Endothelial cell (in vitro differentiated cells): Measurements from ENCODE around the gene CTAGE1. TPM values are rescaled to one million over a fixed set of nuclear protein-coding genes. Genes with fewer than 3 reads are reported as not detected.

ENCODE experiments used
- DNase-seq: peaks from one replicate; pipeline ENCODE4 v3.0.0; 2021; ENCODE audit warnings: low spot score
- H3K27ac Mint-ChIP-seq: one replicate; pipeline ENCODE4 v1.8.0; 2021; ENCODE audit warnings: mixed read lengths, inconsistent platforms; ENCODE audit not compliant: unreplicated experiment
- H3K27me3 Mint-ChIP-seq: one replicate; pipeline ENCODE4 v1.8.0; 2021; ENCODE audit warnings: mild to moderate bottlenecking, moderate library complexity, mixed read lengths, inconsistent platforms; ENCODE audit not compliant: unreplicated experiment
- H3K36me3 Mint-ChIP-seq: one replicate; pipeline ENCODE4 v1.8.0; 2021; ENCODE audit warnings: mild to moderate bottlenecking, low read depth, mixed read lengths, inconsistent platforms; ENCODE audit not compliant: unreplicated experiment
- H3K4me1 Mint-ChIP-seq: one replicate; pipeline ENCODE4 v1.8.0; 2021; ENCODE audit warnings: mild to moderate bottlenecking, mixed read lengths, inconsistent platforms; ENCODE audit not compliant: unreplicated experiment
- H3K4me3 Mint-ChIP-seq: one replicate; pipeline ENCODE4 v1.8.0; 2021; ENCODE audit warnings: mild to moderate bottlenecking, mixed read lengths, inconsistent platforms; ENCODE audit not compliant: unreplicated experiment
- H3K9me3 Mint-ChIP-seq: one replicate; pipeline ENCODE4 v1.8.0; 2021; ENCODE audit warnings: mixed read lengths, inconsistent platforms; ENCODE audit not compliant: unreplicated experiment
- total RNA-seq: library from RNA; stranded (reverse); fragmentation: NEBNext Ultra II Directional; extraction: Animal tissue kit (Norgen Biotek cat#: 25700); gene quantifications from one replicate; pipeline ENCODE4 v1.2.1, GENCODE V29; 2021; ENCODE audit not compliant: unreplicated experiment
- TF ChIP-seq, protein P1 (sequence below): fragments of 200-600 bp; sonication (generic); IDR thresholded peaks from one replicate; pipeline ENCODE4 v1.5.0; 2021; ENCODE audit warnings: antibody characterized with exemption; ENCODE audit not compliant: unreplicated experiment

The CTAGE1 gene
- total RNA-seq, 1 donor from 2014 or later, result not detected

DNA sequence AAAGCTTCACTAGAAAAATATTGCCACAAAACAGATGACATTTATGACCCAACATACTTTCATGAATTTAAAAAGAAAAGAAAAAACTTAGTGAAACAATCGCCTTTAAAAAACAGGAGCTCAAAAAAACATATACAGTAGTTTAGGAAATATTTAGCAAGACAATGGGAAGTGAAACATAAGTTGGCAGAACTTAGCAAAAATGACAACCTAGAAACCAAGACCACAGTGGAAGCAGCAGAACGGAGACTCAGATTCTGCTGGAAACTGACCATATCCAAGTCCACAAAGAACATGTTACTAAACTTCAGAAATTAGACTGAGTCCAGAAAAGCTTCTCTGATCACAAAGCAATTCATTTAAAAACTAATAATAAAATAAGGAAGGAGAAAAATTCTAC lies 41.8 kb upstream of the CTAGE1 start:
- Mint-ChIP-seq H3K36me3 (no peaks in the 10 kb centered on the region), H3K4me1 (peaks cover 5% of the 10 kb centered on the region)

DNA sequence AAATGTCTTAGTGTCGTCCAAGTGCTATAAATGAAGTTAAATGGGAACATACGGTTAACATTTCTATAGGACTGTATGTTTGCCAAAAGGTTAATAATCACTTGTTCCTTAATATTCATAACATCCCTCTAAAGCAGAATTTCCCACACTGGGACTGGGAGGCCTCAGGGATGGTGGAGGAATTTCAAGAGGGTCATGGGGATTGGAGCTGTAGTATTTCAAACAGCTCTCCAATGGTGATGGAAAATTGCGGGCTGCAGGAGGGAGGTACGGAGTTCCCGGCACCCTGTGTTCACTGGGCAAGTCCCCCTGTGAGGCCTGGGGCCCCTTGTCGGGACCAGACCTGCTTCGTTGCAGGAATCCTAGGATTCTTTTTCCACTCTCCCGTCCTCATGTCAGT lies 39.8 kb upstream of the CTAGE1 start:
- Mint-ChIP-seq H3K27ac (no peak overlapping the region), H3K27me3 (no peaks in the 10 kb centered on the region), H3K36me3 (no peaks in the 10 kb centered on the region), H3K9me3 (no peaks in the 10 kb centered on the region), H3K4me1 (peaks cover 5% of the 10 kb centered on the region), H3K4me3 (no peak overlapping the region)
- no peak for DNase-seq
- TF ChIP-seq, protein P1, sequence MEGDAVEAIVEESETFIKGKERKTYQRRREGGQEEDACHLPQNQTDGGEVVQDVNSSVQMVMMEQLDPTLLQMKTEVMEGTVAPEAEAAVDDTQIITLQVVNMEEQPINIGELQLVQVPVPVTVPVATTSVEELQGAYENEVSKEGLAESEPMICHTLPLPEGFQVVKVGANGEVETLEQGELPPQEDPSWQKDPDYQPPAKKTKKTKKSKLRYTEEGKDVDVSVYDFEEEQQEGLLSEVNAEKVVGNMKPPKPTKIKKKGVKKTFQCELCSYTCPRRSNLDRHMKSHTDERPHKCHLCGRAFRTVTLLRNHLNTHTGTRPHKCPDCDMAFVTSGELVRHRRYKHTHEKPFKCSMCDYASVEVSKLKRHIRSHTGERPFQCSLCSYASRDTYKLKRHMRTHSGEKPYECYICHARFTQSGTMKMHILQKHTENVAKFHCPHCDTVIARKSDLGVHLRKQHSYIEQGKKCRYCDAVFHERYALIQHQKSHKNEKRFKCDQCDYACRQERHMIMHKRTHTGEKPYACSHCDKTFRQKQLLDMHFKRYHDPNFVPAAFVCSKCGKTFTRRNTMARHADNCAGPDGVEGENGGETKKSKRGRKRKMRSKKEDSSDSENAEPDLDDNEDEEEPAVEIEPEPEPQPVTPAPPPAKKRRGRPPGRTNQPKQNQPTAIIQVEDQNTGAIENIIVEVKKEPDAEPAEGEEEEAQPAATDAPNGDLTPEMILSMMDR, result no peak

More for the DNA sequence above, 41.8 kb upstream of the CTAGE1 start:
- Mint-ChIP-seq H3K27me3 (peaks cover 1% of the 10 kb centered on the region), H3K4me3 (no peak overlapping the region), H3K9me3 (no peaks in the 10 kb centered on the region), H3K27ac (no peak overlapping the region)
- TF ChIP-seq, protein P1, result no peak
- no peak for DNase-seq

DNA sequence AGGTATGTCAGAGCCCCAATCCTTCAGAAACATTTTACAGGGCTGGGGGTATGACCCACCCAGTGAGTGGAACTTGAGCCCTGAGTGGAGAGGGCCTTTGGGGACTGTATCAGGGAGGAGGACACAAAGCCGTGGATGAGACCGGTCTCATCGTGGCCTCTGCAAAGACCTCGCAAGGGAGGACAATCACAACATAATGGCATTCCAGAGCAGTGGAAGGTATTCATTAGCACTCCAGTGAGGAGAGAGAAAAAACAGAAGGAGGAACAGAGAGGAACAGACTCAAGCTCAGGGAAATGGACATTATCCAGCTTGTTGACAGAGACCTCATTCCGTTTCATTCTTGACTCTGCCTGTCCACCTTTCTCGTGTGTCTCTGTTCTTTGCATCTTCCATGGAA lies 38.8 kb upstream of the CTAGE1 start:
- no peaks in the 10 kb centered on the region for H3K9me3 Mint-ChIP-seq
- H3K36me3 Mint-ChIP-seq, result no peaks in the 10 kb centered on the region
- peaks cover 5% of the 10 kb centered on the region for H3K4me1 Mint-ChIP-seq
- peaks cover 2% of the 10 kb centered on the region for H3K27me3 Mint-ChIP-seq
- H3K27ac Mint-ChIP-seq, result no peak overlapping the region
- DNase-seq, result no peak
- TF ChIP-seq, protein P1, result no peak
- H3K4me3 Mint-ChIP-seq, result no peak overlapping the region

DNA sequence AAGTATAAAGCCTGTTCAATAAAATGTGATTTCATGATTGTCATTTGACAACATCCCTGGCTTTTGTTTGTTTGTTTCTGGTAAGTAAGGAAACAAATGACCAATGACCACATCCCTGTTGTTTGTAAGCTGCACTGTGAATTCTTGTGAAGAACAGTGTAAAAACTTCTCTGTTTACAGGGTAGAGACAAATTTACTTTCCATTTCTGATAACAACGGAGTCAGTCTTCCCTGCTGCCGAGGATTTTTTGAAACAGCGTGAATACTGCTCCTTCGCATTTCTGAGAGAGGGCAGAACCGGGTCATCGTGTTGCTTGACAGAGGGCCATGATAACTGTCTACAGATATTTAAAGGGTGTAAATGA lies 38.4 kb upstream of the CTAGE1 start:
- Mint-ChIP-seq H3K27ac (no peak overlapping the region), H3K9me3 (no peaks in the 10 kb centered on the region), H3K27me3 (peaks cover 2% of the 10 kb centered on the region), H3K4me3 (no peak overlapping the region), H3K36me3 (no peaks in the 10 kb centered on the region), H3K4me1 (peaks cover 5% of the 10 kb centered on the region)
- TF ChIP-seq, protein P1, result no peak
- DNase-seq, result no peak

DNA sequence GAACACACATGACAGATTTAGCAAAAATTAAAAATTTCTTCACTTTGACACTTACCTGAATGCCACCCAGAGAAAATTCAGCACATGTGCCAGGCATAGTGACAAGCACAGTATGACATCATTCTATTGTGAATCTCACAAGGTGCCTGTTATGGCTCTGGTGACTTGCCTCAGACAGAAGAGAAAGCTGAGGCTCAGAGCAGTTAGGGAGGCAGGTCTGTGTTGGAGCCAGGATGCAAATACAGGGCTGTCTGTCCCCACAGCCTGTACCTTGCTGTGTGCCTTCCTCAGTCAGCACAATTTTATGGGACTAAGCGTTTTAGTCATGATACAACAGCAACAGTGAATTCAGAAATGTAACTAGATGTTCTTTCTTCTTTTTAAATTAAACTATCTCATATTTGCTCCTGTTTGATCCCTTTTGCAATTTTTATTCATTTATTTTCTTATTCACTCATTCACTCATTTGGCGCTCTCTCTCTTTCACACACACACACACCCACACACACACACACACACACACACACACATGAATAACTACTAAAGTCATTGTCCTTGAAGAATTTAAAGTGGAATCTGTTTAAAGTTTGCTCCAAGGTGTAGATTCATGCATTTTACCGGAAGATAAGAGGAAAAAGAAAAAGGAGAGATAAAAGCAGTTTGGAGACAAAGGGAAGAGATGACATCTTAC lies 37.9 kb upstream of the CTAGE1 start:
- peak overlapping the region; percentile 19 for H3K27ac Mint-ChIP-seq
- no peak overlapping the region for H3K4me3 Mint-ChIP-seq
- no peak for DNase-seq
- H3K9me3 Mint-ChIP-seq, result no peaks in the 10 kb centered on the region
- H3K27me3 Mint-ChIP-seq, result peaks cover 2% of the 10 kb centered on the region
- peaks cover 5% of the 10 kb centered on the region for H3K4me1 Mint-ChIP-seq
- TF ChIP-seq, protein P1, result no peak
- no peaks in the 10 kb centered on the region for H3K36me3 Mint-ChIP-seq
